Measurements from ENCODE around the gene LTK. TPM values are rescaled to one million over a fixed set of nuclear protein-coding genes. Genes with fewer than 3 reads are reported as not detected.

The LTK gene
- total RNA-seq, 1 donor from 2014 or later = 7.9 TPM

GRCh38 chr15:41504751-41505492 lies 8.7 kb downstream of the LTK start:
- Histone ChIP-seq H3K27me3 (ENCODE audit: control insufficient read depth, insufficient read depth, low read length) (peaks cover 25% of the 10 kb centered on the region), H3K36me3 (ENCODE audit: control insufficient read depth, insufficient read depth, low read length) (no peaks in the 10 kb centered on the region), H3K4me3 (ENCODE audit: low read depth, low read length) (no peak overlapping the region)
- TF ChIP-seq, protein P1, sequence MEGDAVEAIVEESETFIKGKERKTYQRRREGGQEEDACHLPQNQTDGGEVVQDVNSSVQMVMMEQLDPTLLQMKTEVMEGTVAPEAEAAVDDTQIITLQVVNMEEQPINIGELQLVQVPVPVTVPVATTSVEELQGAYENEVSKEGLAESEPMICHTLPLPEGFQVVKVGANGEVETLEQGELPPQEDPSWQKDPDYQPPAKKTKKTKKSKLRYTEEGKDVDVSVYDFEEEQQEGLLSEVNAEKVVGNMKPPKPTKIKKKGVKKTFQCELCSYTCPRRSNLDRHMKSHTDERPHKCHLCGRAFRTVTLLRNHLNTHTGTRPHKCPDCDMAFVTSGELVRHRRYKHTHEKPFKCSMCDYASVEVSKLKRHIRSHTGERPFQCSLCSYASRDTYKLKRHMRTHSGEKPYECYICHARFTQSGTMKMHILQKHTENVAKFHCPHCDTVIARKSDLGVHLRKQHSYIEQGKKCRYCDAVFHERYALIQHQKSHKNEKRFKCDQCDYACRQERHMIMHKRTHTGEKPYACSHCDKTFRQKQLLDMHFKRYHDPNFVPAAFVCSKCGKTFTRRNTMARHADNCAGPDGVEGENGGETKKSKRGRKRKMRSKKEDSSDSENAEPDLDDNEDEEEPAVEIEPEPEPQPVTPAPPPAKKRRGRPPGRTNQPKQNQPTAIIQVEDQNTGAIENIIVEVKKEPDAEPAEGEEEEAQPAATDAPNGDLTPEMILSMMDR (IDR thresholded peaks at IDR 0.05; ENCODE audit: insufficient read depth, low read length, poor library complexity, severe bottlenecking) = no peak
- no peak for DNase-seq (ENCODE audit: low read depth)

DNA sequence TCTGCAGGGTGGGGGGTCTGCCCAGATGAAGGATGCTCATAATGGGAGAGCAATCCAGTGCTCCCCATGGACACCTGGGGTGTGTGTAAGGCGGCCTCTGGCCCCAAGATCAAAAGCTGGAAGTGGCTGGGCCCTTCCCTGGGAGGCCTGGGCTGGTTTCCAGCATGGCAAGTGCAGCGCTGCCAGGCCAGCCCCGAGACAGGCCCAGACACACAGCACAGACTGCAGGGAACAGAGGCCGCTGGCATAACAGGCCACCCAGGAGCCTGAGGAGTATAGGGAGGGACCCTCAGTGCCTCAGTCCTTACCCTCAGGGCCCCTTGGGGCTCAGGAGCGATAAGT lies 10.0 kb downstream of the LTK start:
- peaks cover 25% of the 10 kb centered on the region for H3K27me3 ChIP-seq (ENCODE audit: control insufficient read depth, insufficient read depth, low read length)
- TF ChIP-seq, protein P1 (IDR thresholded peaks at IDR 0.05; ENCODE audit: insufficient read depth, low read length, poor library complexity, severe bottlenecking) = no peak
- no peaks in the 10 kb centered on the region for H3K36me3 ChIP-seq (ENCODE audit: control insufficient read depth, insufficient read depth, low read length)
- H3K4me3 ChIP-seq (ENCODE audit: low read depth, low read length) = no peak overlapping the region
- no peak for DNase-seq (ENCODE audit: low read depth)

DNA sequence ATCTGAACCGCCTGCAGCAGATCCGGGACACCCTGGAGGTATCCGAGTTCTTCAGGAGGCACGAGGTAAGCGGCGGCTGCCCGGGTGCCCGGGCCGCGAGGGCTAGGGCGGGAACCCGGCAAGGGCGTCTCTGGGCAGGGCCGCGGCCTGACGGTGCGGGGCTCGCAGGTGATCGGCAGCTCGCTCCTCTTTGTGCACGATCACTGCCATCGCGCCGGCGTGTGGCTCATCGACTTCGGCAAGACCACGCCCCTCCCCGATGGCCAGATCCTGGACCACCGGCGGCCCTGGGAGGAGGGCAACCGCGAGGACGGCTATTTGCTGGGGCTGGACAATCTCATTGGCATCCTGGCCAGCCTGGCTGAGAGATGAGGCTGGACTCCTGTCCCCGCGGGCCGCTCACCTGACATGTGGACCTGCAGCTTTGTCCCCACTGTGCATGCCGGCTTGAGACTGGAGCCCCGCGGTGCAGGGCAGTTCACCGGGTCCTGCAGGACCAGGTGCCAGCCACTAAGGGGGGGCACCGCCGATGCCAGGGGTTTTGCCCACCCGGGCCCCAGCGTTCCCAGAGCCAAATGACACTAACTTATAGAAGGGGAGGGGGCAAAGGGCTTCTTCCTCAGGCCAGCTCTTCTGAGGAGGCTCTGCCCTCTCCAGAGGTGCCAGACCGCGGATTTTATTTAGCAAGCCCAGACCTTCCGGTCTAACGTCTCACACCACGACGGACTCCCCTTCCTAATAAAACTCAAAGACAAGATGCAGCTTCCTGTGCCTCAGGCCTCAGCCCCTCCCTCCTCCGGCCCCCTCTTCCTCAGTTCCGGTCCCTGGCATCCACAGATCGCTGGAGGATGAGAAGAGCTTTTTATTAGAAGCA lies 10.6 kb downstream of the LTK start:
- TF ChIP-seq, protein P1 (IDR thresholded peaks at IDR 0.05; ENCODE audit: insufficient read depth, low read length, poor library complexity, severe bottlenecking) = no peak
- no peak overlapping the region for H3K4me3 ChIP-seq (ENCODE audit: low read depth, low read length)
- no peak for DNase-seq (ENCODE audit: low read depth)
- no peaks in the 10 kb centered on the region for H3K36me3 ChIP-seq (ENCODE audit: control insufficient read depth, insufficient read depth, low read length)
- peaks cover 25% of the 10 kb centered on the region for H3K27me3 ChIP-seq (ENCODE audit: control insufficient read depth, insufficient read depth, low read length)

- H3K27me3 ChIP-seq (ENCODE audit: control insufficient read depth, insufficient read depth, low read length) = peaks cover 25% of the 10 kb centered on the region
- no peaks in the 10 kb centered on the region for H3K36me3 ChIP-seq (ENCODE audit: control insufficient read depth, insufficient read depth, low read length)
- H3K4me3 ChIP-seq (ENCODE audit: low read depth, low read length) = no peak overlapping the region
- TF ChIP-seq, protein P1 (IDR thresholded peaks at IDR 0.05; ENCODE audit: insufficient read depth, low read length, poor library complexity, severe bottlenecking) = no peak
- no peak for DNase-seq (ENCODE audit: low read depth)
Observed at GRCh38 chr15:41501931-41502794, 11.5 kb downstream of the LTK start.

DNA sequence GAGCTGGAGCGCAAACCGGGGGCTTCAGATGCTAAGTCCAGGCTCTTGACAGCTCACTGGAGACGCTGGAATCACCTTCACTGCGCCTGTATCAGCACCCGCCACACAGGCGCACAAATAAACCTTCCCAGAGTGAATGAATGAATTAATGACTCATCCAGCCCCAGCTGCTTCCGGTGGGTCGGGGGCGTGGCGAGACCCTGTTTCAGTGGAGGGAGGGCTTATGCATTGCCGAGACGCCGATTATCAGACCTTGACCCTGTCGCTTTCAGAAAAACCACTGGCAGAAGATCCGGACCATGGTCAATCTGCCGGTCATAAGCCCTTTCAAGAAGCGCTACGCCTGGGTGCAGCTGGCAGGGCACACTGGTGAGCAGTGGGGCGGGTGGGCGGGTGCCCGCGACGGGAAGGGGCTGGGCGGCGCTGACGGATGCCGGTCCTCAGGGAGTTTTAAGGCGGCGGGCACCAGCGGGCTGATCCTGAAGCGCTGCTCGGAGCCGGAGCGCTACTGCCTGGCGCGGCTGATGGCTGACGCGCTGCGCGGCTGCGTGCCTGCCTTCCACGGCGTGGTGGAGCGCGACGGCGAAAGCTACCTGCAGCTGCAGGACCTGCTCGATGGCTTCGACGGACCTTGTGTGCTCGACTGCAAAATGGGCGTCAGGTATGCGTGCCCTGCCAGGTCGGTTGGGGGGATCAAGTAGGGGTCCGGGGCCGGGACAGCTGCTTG lies 12.3 kb downstream of the LTK start:
- DNase-seq (ENCODE audit: low read depth) = no peak
- Histone ChIP-seq H3K27me3 (ENCODE audit: control insufficient read depth, insufficient read depth, low read length) (peaks cover 27% of the 10 kb centered on the region), H3K36me3 (ENCODE audit: control insufficient read depth, insufficient read depth, low read length) (no peaks in the 10 kb centered on the region), H3K4me3 (ENCODE audit: low read depth, low read length) (peak overlapping the region; percentile 29)
- TF ChIP-seq, protein P1 (IDR thresholded peaks at IDR 0.05; ENCODE audit: insufficient read depth, low read length, poor library complexity, severe bottlenecking) = no peak
